ENCODE data around the gene SF3B3. TPM values are rescaled to one million over a fixed set of nuclear protein-coding genes. Genes with fewer than 3 reads are reported as not detected.

SF3B3 gene
- total RNA-seq (100 to 1,000 TPM; 289 to 291 TPM), polyA plus RNA-seq (100 to 1,000 TPM; 105 to 149 TPM)

DNA sequence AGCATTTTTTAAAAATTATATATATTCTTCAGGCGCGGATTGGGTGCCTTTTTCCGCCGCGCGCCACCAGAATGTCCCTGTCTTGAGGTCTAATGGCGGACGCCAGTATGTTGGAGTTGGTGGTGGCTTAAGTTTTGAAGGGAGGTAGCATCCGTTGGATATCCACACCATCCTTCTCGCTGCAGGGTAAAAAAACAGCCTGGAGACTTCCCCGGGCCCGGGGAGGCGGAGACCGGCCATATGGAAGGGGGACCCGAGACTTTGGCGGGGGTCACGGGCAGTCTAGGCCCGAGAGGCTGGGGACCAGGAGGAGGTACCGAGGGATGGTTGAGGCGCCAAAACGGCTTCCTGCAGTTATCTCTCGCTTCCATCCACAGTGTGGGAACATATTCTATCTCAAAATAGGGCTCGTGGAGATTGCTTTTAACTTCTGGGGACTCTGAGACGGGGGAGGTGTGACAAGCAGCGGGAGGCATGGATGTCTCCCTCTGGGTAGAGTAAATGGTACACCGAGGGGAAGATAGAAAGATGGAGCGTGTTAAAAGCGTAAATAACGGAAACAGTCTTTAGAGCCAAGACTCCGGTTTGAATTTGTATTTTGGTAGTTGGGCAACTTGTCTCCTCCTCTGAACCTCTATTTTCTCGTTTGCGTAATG, at the start of gene SF3B3:
SF3B3 (plus strand) TSS at position 74 of the 656 bp plus-strand sequence. CDS start 2,841 bp downstream, outside the sequence.
- Mint-ChIP-seq H3K9me3 (peaks cover 0 to 2% (median 0%) of the 10 kb centered on the region in 8 donors), H3K27ac (peak within 1 kb of the TSS; percentile 97 to 100 (median 99)), H3K4me3 (peak within 1 kb of the TSS; percentile 96 to 99 (median 98)), H3K36me3 (peaks cover 13 to 60% of the 10 kb centered on the region in 2 donors), H3K4me1 (peaks cover 38 to 80% (median 58%) of the 10 kb centered on the region in 4 donors), H3K27me3 (no peaks in the 10 kb centered on the region)
- DNase-seq, result peak; percentile 82 to 88 (median 86)
- peak within 1 kb of the TSS; percentile 90 to 97 for H3K4me3 ChIP-seq (ENCODE audit: low read length in 2 of 2)
- peaks cover 19% of the 10 kb centered on the region for H3K36me3 ChIP-seq (ENCODE audit: insufficient read depth, low read length)
- ChIA-PET CTCF (ENCODE audit: partially characterized antibody) (interaction anchor here (0.9 to 5.8 kb wide), 9 partner anchors 10 to 272 kb away, joined by 3 to 30 read pairs (median 4); partner anchors contain the start of gene EXOSC6), POLR2A (ENCODE audit: partially characterized antibody) (interaction anchor here (0.7 to 4.8 kb wide), 15 partner anchors 9 to 272 kb away, joined by 3 to 58 read pairs (median 6); partner anchors contain the start of genes AARS1, DDX19A, DDX19B and EXOSC6)
- no peaks in the 10 kb centered on the region for H3K9me3 ChIP-seq (ENCODE audit: control insufficient read depth in 1 of 2, low read length in 2 of 2)
- no peaks in the 10 kb centered on the region for H3K27me3 ChIP-seq (ENCODE audit: insufficient read depth, low read length)
- H3K27ac ChIP-seq (ENCODE audit: low read depth, low read length), result peak within 1 kb of the TSS; percentile 86
- intact Hi-C loops (cut with micrococcal nuclease), result loop anchor here (1.0 to 5.0 kb wide), 5 partner anchors 85 to 272 kb away; partner anchors contain the start of genes DDX19A, EXOSC6 and ST3GAL2
- H3K4me1 ChIP-seq (ENCODE audit: insufficient read depth, low read length), result peaks cover 70% of the 10 kb centered on the region

DNA sequence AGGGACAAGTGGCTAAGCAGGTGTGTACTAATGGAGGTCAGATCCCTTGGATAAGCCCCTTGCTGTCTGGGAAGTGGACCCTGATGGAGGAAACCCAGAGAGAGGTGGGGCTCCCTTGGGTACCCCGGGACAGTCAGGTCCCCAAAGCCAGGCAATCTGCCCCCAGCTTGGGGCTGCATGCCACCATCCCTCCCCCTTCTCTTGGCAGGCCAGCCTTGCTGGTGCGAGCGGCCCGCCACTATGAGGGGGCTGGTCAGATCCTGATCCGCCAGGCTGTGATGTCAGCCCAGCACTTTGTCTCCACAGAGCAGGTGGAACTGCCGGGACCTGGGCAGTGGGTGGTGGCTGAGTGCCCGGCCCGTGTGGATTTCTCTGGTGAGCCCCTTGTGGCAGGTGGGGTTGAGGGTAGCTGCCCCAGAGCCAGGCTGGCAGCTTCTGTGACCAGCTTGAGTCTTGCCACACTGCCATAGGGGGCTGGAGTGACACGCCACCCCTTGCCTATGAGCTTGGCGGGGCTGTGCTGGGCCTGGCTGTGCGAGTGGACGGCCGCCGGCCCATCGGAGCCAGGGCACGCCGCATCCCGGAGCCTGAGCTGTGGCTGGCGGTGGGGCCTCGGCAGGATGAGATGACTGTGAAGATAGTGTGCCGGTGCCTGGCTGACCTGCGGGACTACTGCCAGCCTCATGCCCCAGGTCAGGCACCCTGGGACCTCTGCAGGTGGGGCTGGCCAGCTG, 49.1 kb upstream of the SF3B3 start:
- Histone ChIP-seq H3K27ac (ENCODE audit: low read depth, low read length) (no peak overlapping the region), H3K9me3 (ENCODE audit: control insufficient read depth in 1 of 2, low read length in 2 of 2) (no peaks in the 10 kb centered on the region), H3K4me3 (ENCODE audit: low read length in 2 of 2) (no peak overlapping the region), H3K27me3 (ENCODE audit: insufficient read depth, low read length) (no peaks in the 10 kb centered on the region), H3K4me1 (ENCODE audit: insufficient read depth, low read length) (no peaks in the 10 kb centered on the region), H3K36me3 (ENCODE audit: insufficient read depth, low read length) (peaks cover 2% of the 10 kb centered on the region)
- intact Hi-C loops (cut with micrococcal nuclease), result loop anchor here (5.0 kb wide), 1 partner anchor 77 kb away; no protein-coding TSS in a partner anchor
- H3K27me3 Mint-ChIP-seq, result no peaks in the 10 kb centered on the region
- H3K36me3 Mint-ChIP-seq, result peaks cover 5 to 22% of the 10 kb centered on the region in 2 donors
- CTCF ChIA-PET (ENCODE audit: partially characterized antibody), result interaction anchor here (1.5 kb wide), 1 partner anchor 105 kb away, joined by 3 read pairs; no protein-coding TSS in a partner anchor
- H3K27ac Mint-ChIP-seq, result peak overlapping the region in 2 of 7 donors; percentile 22 to 82
- POLR2A ChIA-PET (ENCODE audit: partially characterized antibody), result interaction anchor here (2.0 kb wide), 1 partner anchor 93 kb away, joined by 7 read pairs; no protein-coding TSS in a partner anchor
- peaks cover 0 to 9% (median under 1%) of the 10 kb centered on the region in 4 donors for H3K4me1 Mint-ChIP-seq
- H3K4me3 Mint-ChIP-seq, result no peak overlapping the region
- no peaks in the 10 kb centered on the region for H3K9me3 Mint-ChIP-seq
- DNase-seq, result no peak

DNA sequence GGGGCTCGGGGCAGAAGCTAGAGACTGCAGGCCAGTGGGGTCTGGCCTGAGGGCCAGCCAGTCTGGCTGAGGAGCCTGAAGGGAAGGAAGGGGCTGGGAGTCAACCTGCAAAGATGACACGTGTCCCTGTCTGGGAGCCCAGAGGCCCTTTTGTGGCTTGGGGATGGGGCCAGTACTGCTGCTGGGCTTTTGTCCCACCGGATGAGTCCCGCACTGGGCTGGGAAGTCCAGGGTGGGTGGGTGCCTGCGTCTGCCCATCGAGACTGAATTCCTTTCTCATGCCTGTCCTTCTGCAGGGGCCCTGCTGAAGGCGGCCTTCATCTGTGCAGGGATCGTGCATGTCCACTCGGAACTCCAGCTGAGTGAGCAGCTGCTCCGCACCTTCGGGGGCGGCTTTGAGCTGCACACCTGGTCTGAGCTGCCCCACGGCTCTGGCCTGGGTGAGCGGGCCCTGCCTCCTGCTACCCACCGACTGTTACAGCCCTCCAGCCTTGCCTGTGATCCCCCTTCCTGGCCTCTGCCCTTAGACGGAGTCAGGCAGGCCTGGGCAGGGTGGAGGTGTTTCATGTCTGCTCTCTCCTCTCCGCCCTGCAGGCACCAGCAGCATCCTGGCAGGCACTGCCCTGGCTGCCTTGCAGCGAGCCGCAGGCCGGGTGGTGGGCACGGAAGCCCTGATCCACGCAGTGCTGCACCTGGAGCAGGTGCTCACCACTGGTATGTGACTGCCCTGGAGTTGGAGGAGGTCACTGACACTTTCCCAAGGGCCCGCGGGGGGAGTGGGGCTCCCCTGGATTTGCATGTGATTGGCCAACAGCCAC, 48.4 kb upstream of the SF3B3 start:
- H3K27ac Mint-ChIP-seq, result no peak overlapping the region
- ChIA-PET CTCF (ENCODE audit: partially characterized antibody) (no interaction called here), POLR2A (ENCODE audit: partially characterized antibody) (interaction anchor here (2.0 kb wide), 1 partner anchor 94 kb away, joined by 7 read pairs; no protein-coding TSS in a partner anchor)
- H3K4me3 Mint-ChIP-seq, result no peak overlapping the region
- H3K27me3 Mint-ChIP-seq, result no peaks in the 10 kb centered on the region
- no peaks in the 10 kb centered on the region for H3K9me3 Mint-ChIP-seq
- intact Hi-C loops (cut with micrococcal nuclease), result no loop called here
- Histone ChIP-seq H3K36me3 (ENCODE audit: insufficient read depth, low read length) (peaks cover 10% of the 10 kb centered on the region), H3K27ac (ENCODE audit: low read depth, low read length) (no peak overlapping the region), H3K9me3 (ENCODE audit: control insufficient read depth in 1 of 2, low read length in 2 of 2) (no peaks in the 10 kb centered on the region), H3K27me3 (ENCODE audit: insufficient read depth, low read length) (no peaks in the 10 kb centered on the region), H3K4me3 (ENCODE audit: low read length in 2 of 2) (no peak overlapping the region), H3K4me1 (ENCODE audit: insufficient read depth, low read length) (no peaks in the 10 kb centered on the region)
- DNase-seq, result no peak
- H3K4me1 Mint-ChIP-seq, result peaks cover 0 to 9% (median under 1%) of the 10 kb centered on the region in 4 donors
- peaks cover 5 to 22% of the 10 kb centered on the region in 2 donors for H3K36me3 Mint-ChIP-seq

DNA sequence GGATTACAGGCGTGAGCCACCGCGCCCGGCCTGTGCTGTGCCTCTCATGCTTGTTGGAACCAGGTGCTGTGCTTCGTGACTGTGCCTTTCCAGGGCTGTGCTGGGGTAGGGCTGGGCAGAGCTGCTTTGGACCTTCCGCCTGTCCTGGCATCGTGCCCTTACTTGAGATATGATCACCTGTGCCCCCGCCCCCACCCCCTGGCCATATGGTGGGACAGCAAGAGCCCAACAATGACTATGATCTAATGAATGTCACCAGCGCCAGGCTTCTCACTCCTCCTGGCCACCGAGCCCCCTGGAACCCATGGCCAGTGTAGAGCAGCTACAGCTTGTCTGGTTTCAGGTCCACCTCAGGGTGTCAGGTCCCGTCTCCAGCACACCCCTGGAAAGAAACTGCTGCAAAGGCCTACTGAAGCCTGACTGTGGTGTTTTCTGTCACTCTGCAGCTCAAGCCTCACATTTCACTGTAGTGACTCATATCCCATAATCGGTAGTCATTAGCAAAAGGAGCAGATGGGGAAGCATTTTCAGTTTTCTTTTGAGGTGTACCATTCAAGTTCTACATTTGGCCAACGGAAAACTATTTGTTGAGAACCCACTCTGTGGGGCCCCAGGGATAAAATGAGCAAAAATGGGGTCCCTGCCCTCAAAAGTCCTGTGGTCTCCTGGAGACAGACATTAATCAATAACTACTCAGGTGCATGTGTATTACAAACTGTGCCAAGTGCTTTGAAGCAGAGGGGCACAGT, 47.2 kb upstream of the SF3B3 start:
- CTCF ChIA-PET (ENCODE audit: partially characterized antibody), result no interaction called here
- no peak overlapping the region for H3K4me3 ChIP-seq (ENCODE audit: low read length in 2 of 2)
- peak overlapping the region in 3 of 7 donors; percentile 48 to 63 (median 61) for H3K27ac Mint-ChIP-seq
- H3K36me3 Mint-ChIP-seq, result peaks cover 5 to 27% of the 10 kb centered on the region in 2 donors
- no peaks in the 10 kb centered on the region for H3K27me3 ChIP-seq (ENCODE audit: insufficient read depth, low read length)
- no peak for DNase-seq
- intact Hi-C loops (cut with micrococcal nuclease), result no loop called here
- no peaks in the 10 kb centered on the region for H3K9me3 ChIP-seq (ENCODE audit: control insufficient read depth in 1 of 2, low read length in 2 of 2)
- no peak overlapping the region for H3K27ac ChIP-seq (ENCODE audit: low read depth, low read length)
- peaks cover 17% of the 10 kb centered on the region for H3K36me3 ChIP-seq (ENCODE audit: insufficient read depth, low read length)
- peaks cover 0 to 9% (median under 1%) of the 10 kb centered on the region in 4 donors for H3K4me1 Mint-ChIP-seq
- H3K4me3 Mint-ChIP-seq, result no peak overlapping the region
- no peaks in the 10 kb centered on the region for H3K4me1 ChIP-seq (ENCODE audit: insufficient read depth, low read length)
- H3K9me3 Mint-ChIP-seq, result no peaks in the 10 kb centered on the region
- H3K27me3 Mint-ChIP-seq, result no peaks in the 10 kb centered on the region
- POLR2A ChIA-PET (ENCODE audit: partially characterized antibody), result interaction anchor here (2.0 kb wide), 1 partner anchor 95 kb away, joined by 7 read pairs; no protein-coding TSS in a partner anchor

DNA sequence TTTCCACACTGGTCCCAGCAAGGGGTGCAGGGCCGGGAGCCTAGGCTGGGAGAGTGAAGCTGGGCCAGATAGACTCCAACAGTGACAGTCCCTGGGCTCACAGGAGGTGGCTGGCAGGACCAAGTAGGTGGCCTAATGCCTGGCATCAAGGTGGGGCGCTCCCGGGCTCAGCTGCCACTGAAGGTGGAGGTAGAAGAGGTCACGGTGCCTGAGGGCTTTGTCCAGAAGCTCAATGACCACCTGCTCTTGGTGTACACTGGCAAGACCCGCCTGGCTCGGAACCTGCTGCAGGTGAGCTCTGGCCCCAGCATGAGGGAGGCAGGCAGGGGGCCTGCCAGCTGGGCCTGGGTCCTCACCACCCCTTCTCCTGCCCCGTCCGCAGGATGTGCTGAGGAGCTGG, 45.4 kb upstream of the SF3B3 start:
- H3K4me3 Mint-ChIP-seq, result no peak overlapping the region
- Histone ChIP-seq H3K4me3 (ENCODE audit: low read length in 2 of 2) (no peak overlapping the region), H3K27me3 (ENCODE audit: insufficient read depth, low read length) (no peaks in the 10 kb centered on the region), H3K9me3 (ENCODE audit: control insufficient read depth in 1 of 2, low read length in 2 of 2) (no peaks in the 10 kb centered on the region), H3K36me3 (ENCODE audit: insufficient read depth, low read length) (peaks cover 27% of the 10 kb centered on the region), H3K4me1 (ENCODE audit: insufficient read depth, low read length) (no peaks in the 10 kb centered on the region), H3K27ac (ENCODE audit: low read depth, low read length) (no peak overlapping the region)
- H3K27me3 Mint-ChIP-seq, result no peaks in the 10 kb centered on the region
- H3K27ac Mint-ChIP-seq, result peak overlapping the region in 2 of 7 donors; percentile 30 to 50
- H3K9me3 Mint-ChIP-seq, result no peaks in the 10 kb centered on the region
- CTCF ChIA-PET (ENCODE audit: partially characterized antibody), result interaction anchor here (0.9 kb wide), 1 partner anchor 83 kb away, joined by 3 read pairs; no protein-coding TSS in a partner anchor
- peaks cover 0 to 9% (median under 1%) of the 10 kb centered on the region in 4 donors for H3K4me1 Mint-ChIP-seq
- POLR2A ChIA-PET (ENCODE audit: partially characterized antibody), result interaction anchor here (1.0 to 1.2 kb wide), 2 partner anchors 9 to 24 kb away, joined by 4 to 5 read pairs; partner anchors contain the start of gene FCSK
- H3K36me3 Mint-ChIP-seq, result peaks cover 13 to 38% of the 10 kb centered on the region in 2 donors
- intact Hi-C loops (cut with micrococcal nuclease), result no loop called here
- no peak for DNase-seq

DNA sequence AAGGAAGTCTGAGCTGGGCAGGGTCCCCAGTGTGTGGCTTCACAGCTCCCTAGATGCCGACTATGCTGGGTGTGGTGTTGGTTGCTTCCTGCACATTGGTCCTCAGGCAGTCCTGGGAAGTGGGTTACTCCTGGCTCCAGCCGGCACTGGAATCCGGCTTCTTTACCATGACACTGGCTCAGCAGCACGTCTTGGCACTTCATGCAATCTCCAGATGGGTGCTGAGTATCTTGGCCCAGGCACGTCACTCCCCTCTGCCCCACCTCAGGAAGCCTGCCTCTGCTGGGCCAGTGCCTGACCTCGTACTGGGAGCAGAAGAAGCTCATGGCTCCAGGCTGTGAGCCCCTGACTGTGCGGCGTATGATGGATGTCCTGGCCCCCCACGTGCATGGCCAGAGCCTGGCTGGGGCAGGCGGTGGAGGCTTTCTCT, 44.7 kb upstream of the SF3B3 start:
- DNase-seq, result no peak
- Histone ChIP-seq H3K36me3 (ENCODE audit: insufficient read depth, low read length) (peaks cover 34% of the 10 kb centered on the region), H3K9me3 (ENCODE audit: control insufficient read depth in 1 of 2, low read length in 2 of 2) (no peaks in the 10 kb centered on the region), H3K4me1 (ENCODE audit: insufficient read depth, low read length) (no peaks in the 10 kb centered on the region), H3K27me3 (ENCODE audit: insufficient read depth, low read length) (no peaks in the 10 kb centered on the region), H3K4me3 (ENCODE audit: low read length in 2 of 2) (no peak overlapping the region), H3K27ac (ENCODE audit: low read depth, low read length) (no peak overlapping the region)
- H3K27ac Mint-ChIP-seq, result peak overlapping the region in 3 of 7 donors; percentile 13 to 42 (median 36)
- no peaks in the 10 kb centered on the region for H3K27me3 Mint-ChIP-seq
- ChIA-PET CTCF (ENCODE audit: partially characterized antibody) (interaction anchor here (0.9 kb wide), 1 partner anchor 84 kb away, joined by 3 read pairs; no protein-coding TSS in a partner anchor), POLR2A (ENCODE audit: partially characterized antibody) (interaction anchor here (1.2 kb wide), 1 partner anchor 25 kb away, joined by 5 read pairs; the partner anchor contains the start of gene FCSK)
- H3K36me3 Mint-ChIP-seq, result peaks cover 13 to 42% of the 10 kb centered on the region in 2 donors
- H3K4me1 Mint-ChIP-seq, result peaks cover 0 to 9% (median under 1%) of the 10 kb centered on the region in 4 donors
- no peak overlapping the region for H3K4me3 Mint-ChIP-seq
- no peaks in the 10 kb centered on the region for H3K9me3 Mint-ChIP-seq
- intact Hi-C loops (cut with micrococcal nuclease), result no loop called here
